K562 (cell line): ENCODE data around the gene TRIM25.

ENCODE experiments used
- KLF1 ChIP-seq: fragments of 450-650 bp; IDR thresholded peaks from 2 replicates; pipeline ENCODE4 v1.6.1; 2016; ENCODE audit warnings: missing genetic modification characterization, missing compliant biosample characterization
- POLR2AphosphoS5 ChIP-seq: IDR thresholded peaks from 2 replicates; pipeline ENCODE4 v1.6.1; 2011; ENCODE audit warnings: mild to moderate bottlenecking, low read depth, low read length, moderate library complexity; ENCODE audit not compliant: control insufficient read depth, insufficient read depth
- POLR2H ChIP-seq: IDR thresholded peaks from 2 replicates; pipeline ENCODE4 v1.6.1; 2016; ENCODE audit warnings: missing genetic modification characterization, low read depth, mild to moderate bottlenecking, control low read depth, missing compliant biosample characterization, moderate library complexity
- TF ChIP-seq, protein P1 (sequence below): fragments of 450-650 bp; IDR thresholded peaks from 2 replicates; pipeline ENCODE4 v1.6.1; 2018; ENCODE audit not compliant: partially characterized antibody
- TF ChIP-seq, protein P2 (sequence below): IDR thresholded peaks from 2 replicates; pipeline ENCODE4 v1.6.1; 2012; ENCODE audit warnings: low read depth, low read length, improper control_type of control experiment, borderline replicate concordance
- TF ChIP-seq, protein P3 (sequence below), 2 experiments: fragments of 450-650 bp; conservative IDR thresholded peaks; 2 replicates each; pipeline ENCODE4 v1.6.1; 2017; ENCODE audit warnings: mild to moderate bottlenecking in 2 of 2, moderate library complexity in 2 of 2

DNA sequence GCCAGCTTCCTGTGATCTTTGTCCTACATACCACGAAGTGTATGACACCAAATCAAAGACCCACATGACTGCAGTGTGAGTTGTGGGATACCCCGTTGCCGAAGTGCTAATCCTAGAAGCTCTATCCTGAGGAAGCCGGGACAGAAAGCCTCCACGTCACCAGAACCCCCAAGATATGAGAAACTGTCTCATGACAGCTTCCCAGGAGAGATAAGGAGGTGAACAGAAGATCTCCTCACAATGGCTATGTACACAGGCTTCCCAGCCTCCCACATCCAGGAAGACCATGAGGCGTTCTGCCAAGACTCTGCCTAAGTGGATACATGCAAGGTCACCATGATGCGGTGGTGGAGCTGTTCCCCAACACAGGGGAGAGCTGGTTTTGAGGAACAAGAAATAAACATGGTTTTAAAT lies 37.1 kb downstream of the TRIM25 start:
- TF ChIP-seq, protein P1, sequence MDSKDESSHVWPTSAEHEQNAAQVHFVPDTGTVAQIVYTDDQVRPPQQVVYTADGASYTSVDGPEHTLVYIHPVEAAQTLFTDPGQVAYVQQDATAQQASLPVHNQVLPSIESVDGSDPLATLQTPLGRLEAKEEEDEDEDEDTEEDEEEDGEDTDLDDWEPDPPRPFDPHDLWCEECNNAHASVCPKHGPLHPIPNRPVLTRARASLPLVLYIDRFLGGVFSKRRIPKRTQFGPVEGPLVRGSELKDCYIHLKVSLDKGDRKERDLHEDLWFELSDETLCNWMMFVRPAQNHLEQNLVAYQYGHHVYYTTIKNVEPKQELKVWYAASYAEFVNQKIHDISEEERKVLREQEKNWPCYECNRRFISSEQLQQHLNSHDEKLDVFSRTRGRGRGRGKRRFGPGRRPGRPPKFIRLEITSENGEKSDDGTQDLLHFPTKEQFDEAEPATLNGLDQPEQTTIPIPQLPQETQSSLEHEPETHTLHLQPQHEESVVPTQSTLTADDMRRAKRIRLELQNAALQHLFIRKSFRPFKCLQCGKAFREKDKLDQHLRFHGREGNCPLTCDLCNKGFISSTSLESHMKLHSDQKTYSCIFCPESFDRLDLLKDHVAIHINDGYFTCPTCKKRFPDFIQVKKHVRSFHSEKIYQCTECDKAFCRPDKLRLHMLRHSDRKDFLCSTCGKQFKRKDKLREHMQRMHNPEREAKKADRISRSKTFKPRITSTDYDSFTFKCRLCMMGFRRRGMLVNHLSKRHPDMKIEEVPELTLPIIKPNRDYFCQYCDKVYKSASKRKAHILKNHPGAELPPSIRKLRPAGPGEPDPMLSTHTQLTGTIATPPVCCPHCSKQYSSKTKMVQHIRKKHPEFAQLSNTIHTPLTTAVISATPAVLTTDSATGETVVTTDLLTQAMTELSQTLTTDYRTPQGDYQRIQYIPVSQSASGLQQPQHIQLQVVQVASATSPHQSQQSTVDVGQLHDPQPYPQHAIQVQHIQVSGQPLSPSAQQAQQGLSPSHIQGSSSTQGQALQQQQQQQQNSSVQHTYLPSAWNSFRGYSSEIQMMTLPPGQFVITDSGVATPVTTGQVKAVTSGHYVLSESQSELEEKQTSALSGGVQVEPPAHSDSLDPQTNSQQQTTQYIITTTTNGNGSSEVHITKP: no peak
- TF ChIP-seq POLR2H: no peak
- TF ChIP-seq, protein P2, sequence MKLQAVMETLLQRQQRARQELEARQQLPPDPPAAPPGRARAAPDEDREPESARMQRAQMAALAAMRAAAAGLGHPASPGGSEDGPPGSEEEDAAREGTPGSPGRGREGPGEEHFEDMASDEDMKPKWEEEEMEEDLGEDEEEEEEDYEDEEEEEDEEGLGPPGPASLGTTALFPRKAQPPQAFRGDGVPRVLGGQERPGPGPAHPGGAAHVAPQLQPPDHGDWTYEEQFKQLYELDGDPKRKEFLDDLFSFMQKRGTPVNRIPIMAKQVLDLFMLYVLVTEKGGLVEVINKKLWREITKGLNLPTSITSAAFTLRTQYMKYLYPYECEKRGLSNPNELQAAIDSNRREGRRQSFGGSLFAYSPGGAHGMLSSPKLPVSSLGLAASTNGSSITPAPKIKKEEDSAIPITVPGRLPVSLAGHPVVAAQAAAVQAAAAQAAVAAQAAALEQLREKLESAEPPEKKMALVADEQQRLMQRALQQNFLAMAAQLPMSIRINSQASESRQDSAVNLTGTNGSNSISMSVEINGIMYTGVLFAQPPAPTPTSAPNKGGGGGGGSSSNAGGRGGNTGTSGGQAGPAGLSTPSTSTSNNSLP: no peak
- TF ChIP-seq KLF1 (tag): no peak
- TF ChIP-seq POLR2AphosphoS5: no peak
- TF ChIP-seq, protein P3, sequence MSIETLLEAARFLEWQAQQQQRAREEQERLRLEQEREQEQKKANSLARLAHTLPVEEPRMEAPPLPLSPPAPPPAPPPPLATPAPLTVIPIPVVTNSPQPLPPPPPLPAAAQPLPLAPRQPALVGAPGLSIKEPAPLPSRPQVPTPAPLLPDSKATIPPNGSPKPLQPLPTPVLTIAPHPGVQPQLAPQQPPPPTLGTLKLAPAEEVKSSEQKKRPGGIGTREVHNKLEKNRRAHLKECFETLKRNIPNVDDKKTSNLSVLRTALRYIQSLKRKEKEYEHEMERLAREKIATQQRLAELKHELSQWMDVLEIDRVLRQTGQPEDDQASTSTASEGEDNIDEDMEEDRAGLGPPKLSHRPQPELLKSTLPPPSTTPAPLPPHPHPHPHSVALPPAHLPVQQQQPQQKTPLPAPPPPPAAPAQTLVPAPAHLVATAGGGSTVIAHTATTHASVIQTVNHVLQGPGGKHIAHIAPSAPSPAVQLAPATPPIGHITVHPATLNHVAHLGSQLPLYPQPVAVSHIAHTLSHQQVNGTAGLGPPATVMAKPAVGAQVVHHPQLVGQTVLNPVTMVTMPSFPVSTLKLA (conservative IDR thresholded peaks at IDR 0.05): no peak
